Activated CD8-positive, alpha-beta T cell treated with anti-CD3 and anti-CD28 coated beads for 36 hours (primary cell): ENCODE measurements around the gene ADCY7. TPM values are rescaled to one million over a fixed set of nuclear protein-coding genes. Genes with fewer than 3 reads are reported as not detected.
A peak's percentile ranks its signal among the peaks of the same experiment; 100 is the strongest.

ENCODE experiments used
- ATAC-seq: fragments of 200-7000 bp; cut with Tn5 transposase; one replicate; pipeline ENCODE4 v1.10.0; 2021; ENCODE audit warnings: mild to moderate bottlenecking, moderate library complexity
- CTCF ChIA-PET: fragments of 350-600 bp; sonication (Branson Sonifier 250); formaldehyde crosslinking; loops from one replicate; lab custom pipeline; 2021; ENCODE audit warnings: antibody characterized with exemption; lab: Charles Lee
- POLR2A ChIA-PET: fragments of 350-600 bp; sonication (Branson Sonifier 250); formaldehyde crosslinking; loops from one replicate; lab custom pipeline; 2021; ENCODE audit warnings: antibody characterized with exemption; lab: Charles Lee
- DNase-seq: peaks from one replicate; pipeline ENCODE4 v3.0.0-alpha.2; 2020
- H3K27ac Mint-ChIP-seq: one replicate; pipeline ENCODE4 v1.8.0; 2021; ENCODE audit warnings: mild to moderate bottlenecking, mixed read lengths
- H3K27me3 Mint-ChIP-seq: one replicate; pipeline ENCODE4 v1.8.0; 2021; ENCODE audit warnings: mixed read lengths
- H3K36me3 Mint-ChIP-seq: one replicate; pipeline ENCODE4 v1.8.0; 2021; ENCODE audit warnings: low read depth, mixed read lengths
- H3K4me1 Mint-ChIP-seq: one replicate; pipeline ENCODE4 v1.8.0; 2021; ENCODE audit warnings: low read depth, mixed read lengths
- H3K4me3 Mint-ChIP-seq: one replicate; pipeline ENCODE4 v1.8.0; 2021; ENCODE audit warnings: mild to moderate bottlenecking, moderate library complexity, mixed read lengths
- H3K9me3 Mint-ChIP-seq: one replicate; pipeline ENCODE4 v1.8.0; 2021; ENCODE audit warnings: mixed read lengths
- intact Hi-C: fragments of 100-400 bp; cut with micrococcal nuclease; formaldehyde crosslinking; loops from one replicate; pipeline ENCODE4 v1.10.0; 2022
- total RNA-seq, 2 experiments: library from RNA; stranded (reverse); gene quantifications; one replicate each; pipeline ENCODE4 v1.2.3, GENCODE V29; 2021
- TF ChIP-seq, protein P1 (sequence below): fragments of 200-600 bp; IDR thresholded peaks from one replicate; pipeline ENCODE4 v1.8.0; 2022; ENCODE audit warnings: antibody characterized with exemption, mild to moderate bottlenecking

Gene ADCY7
- total RNA-seq, 2 experiments from 2014 or later = 89.9 to 92.1 TPM

DNA sequence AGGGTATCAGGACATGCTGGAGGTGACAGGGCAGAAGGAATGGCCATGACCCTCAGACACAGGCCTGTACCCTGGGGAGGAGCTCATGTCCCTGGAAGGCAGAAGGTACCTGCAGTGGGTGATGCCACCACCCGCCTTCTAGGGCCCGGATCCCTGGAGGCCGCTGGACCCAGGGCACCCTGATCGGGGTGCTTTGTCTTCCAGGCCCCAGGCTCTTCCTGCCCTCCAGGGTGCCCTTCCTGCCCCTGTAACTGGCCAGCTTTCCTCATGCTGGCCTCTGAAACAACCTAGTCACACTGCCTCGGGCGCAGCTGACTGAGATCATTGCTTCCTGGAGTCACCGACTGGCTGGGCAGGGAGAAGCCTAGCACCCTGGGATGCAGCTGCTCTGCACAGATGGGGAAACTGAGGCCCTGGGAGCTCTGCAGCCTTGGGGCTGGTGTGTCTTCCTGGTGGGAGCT lies 5.8 kb downstream of the ADCY7 start:
- intact Hi-C loops = no loop called here
- Mint-ChIP-seq H3K4me3 (no peak overlapping the region), H3K9me3 (peaks cover under 1% of the 10 kb centered on the region), H3K27ac (peak overlapping the region; percentile 100), H3K36me3 (peaks cover 35% of the 10 kb centered on the region), H3K4me1 (peaks cover 86% of the 10 kb centered on the region), H3K27me3 (no peaks in the 10 kb centered on the region)
- TF ChIP-seq, protein P1, sequence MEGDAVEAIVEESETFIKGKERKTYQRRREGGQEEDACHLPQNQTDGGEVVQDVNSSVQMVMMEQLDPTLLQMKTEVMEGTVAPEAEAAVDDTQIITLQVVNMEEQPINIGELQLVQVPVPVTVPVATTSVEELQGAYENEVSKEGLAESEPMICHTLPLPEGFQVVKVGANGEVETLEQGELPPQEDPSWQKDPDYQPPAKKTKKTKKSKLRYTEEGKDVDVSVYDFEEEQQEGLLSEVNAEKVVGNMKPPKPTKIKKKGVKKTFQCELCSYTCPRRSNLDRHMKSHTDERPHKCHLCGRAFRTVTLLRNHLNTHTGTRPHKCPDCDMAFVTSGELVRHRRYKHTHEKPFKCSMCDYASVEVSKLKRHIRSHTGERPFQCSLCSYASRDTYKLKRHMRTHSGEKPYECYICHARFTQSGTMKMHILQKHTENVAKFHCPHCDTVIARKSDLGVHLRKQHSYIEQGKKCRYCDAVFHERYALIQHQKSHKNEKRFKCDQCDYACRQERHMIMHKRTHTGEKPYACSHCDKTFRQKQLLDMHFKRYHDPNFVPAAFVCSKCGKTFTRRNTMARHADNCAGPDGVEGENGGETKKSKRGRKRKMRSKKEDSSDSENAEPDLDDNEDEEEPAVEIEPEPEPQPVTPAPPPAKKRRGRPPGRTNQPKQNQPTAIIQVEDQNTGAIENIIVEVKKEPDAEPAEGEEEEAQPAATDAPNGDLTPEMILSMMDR = no peak
- DNase-seq = no peak
- POLR2A ChIA-PET = interaction anchor here (16.4 to 19.3 kb wide), 2 partner anchors 4 to 9 kb away, joined by 215 read pairs; partner anchors contain the start of gene ADCY7
- ATAC-seq = no peak
- CTCF ChIA-PET = interaction anchor here (1.0 to 3.9 kb wide), 4 partner anchors 14 to 85 kb away, joined by 3 to 25 read pairs (median 4); no protein-coding TSS in a partner anchor

DNA sequence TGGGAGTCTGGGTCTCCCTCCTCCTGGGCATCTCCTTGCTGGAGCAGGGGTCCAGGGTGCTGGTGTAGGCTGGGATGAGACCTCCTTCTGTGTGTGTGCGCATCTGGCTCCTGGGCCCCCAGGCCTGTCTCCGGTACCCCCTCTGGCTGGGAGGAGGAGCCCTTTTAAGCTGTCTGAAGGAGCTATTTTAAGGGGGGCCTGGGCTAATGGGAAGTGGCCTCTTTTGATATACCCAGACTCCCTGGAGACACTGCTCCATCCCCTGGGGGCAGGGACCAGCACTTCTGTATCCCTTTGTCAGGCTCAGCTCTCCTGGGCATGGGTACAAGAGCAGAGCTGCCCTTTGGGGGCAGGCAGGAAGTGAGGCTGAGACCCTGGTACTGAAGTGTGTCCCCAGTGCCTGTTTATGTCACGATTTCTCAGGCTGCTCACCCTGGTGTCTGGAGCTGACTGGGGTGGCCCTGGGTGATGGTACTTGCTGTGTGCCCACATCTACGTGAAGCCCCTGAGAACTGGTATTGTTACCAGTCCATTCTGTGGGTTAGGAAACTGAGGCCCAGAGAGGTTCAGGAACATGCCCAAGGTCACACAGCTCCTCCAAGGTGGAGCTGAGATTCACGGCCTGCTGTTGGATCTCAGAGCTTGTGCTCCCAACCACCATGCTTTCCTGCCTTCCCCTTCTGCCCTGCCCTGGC lies 6.5 kb downstream of the ADCY7 start:
- H3K36me3 Mint-ChIP-seq = peaks cover 33% of the 10 kb centered on the region
- POLR2A ChIA-PET = interaction anchor here (0.8 to 19.3 kb wide), 6 partner anchors 5 to 409 kb away, joined by 3 to 215 read pairs (median 7); partner anchors contain the start of genes ADCY7 and SNX20

DNA sequence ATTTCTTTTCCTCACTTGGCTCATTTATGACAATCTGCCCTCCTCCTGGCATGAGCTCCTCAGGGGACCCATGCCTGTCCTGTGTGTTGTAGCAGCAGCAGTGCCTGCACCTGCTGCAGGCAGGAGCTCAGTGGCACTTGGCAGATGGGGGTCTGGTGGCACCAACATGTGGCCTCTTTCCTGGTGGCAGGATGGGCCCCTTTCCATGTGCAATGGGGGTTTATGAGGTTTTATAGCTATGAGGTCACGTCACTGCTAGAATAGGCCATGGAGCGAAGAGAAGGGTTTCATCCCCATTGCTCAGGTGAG lies 7.0 kb downstream of the ADCY7 start:
- ChIA-PET CTCF (interaction anchor here (0.8 to 4.2 kb wide), 11 partner anchors 9 to 392 kb away, joined by 3 to 25 read pairs (median 4); partner anchors contain the start of gene CNEP1R1), POLR2A (interaction anchor here (0.8 to 19.3 kb wide), 8 partner anchors 5 to 408 kb away, joined by 3 to 215 read pairs (median 6); partner anchors contain the start of genes ADCY7 and SNX20)
- Mint-ChIP-seq H3K4me1 (peaks cover 92% of the 10 kb centered on the region), H3K9me3 (peaks cover 7% of the 10 kb centered on the region), H3K27ac (peak overlapping the region; percentile 100), H3K36me3 (peaks cover 37% of the 10 kb centered on the region), H3K4me3 (peak overlapping the region; percentile 93), H3K27me3 (no peaks in the 10 kb centered on the region)
- TF ChIP-seq, protein P1 = no peak
- DNase-seq (no peak), ATAC-seq (no peak)
- intact Hi-C loops = no loop called here

More for the DNA sequence above, 6.5 kb downstream of the ADCY7 start:
- CTCF ChIA-PET = interaction anchor here (0.8 to 4.2 kb wide), 9 partner anchors 9 to 248 kb away, joined by 3 to 25 read pairs (median 4); partner anchors contain the start of gene CNEP1R1
- DNase-seq = no peak
- Mint-ChIP-seq H3K27ac (peak overlapping the region; percentile 100), H3K4me3 (peak overlapping the region; percentile 93), H3K4me1 (peaks cover 89% of the 10 kb centered on the region), H3K27me3 (no peaks in the 10 kb centered on the region), H3K9me3 (peaks cover 3% of the 10 kb centered on the region)
- TF ChIP-seq, protein P1 = no peak
- ATAC-seq = no peak
- intact Hi-C loops = no loop called here

DNA sequence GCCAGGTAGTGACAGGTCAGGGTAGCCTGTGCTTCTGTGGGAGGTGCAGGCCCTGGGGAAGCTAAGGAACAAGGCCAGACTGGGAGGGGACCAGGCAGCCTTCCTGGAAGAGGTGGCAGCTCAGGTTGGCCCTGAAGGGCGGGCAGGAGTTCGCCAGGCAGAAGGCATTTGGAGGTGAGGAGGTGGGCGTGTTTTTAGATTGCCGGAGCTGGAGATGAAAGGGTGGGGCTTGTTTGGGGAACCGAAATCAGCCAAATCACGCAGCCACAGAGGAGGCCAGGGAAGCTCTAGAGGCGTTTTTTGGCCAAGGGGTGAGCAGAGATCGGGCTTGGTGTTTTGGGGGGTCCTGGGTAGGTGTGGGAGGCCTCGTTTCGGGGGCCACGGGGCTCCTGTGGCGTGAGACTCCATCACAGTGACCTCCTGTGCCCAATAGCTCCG lies 7.6 kb downstream of the ADCY7 start:
- peak overlapping the region; percentile 93 for H3K4me3 Mint-ChIP-seq
- intact Hi-C loops = no loop called here
- H3K36me3 Mint-ChIP-seq = peaks cover 39% of the 10 kb centered on the region
- TF ChIP-seq, protein P1 = no peak
- peak; percentile 68 for DNase-seq
- peak overlapping the region; percentile 100 for H3K27ac Mint-ChIP-seq
- peaks cover 10% of the 10 kb centered on the region for H3K9me3 Mint-ChIP-seq
- no peaks in the 10 kb centered on the region for H3K27me3 Mint-ChIP-seq
- ChIA-PET POLR2A (interaction anchor here (0.8 to 19.3 kb wide), 10 partner anchors 6 to 408 kb away, joined by 3 to 215 read pairs (median 5); partner anchors contain the start of genes ADCY7 and SNX20), CTCF (interaction anchor here (0.8 to 4.2 kb wide), 14 partner anchors 8 to 392 kb away, joined by 3 to 25 read pairs (median 4); partner anchors contain the start of genes ADCY7 and CNEP1R1)
- peak; percentile 28 for ATAC-seq
- peaks cover 94% of the 10 kb centered on the region for H3K4me1 Mint-ChIP-seq
